NB4 (cell line): ENCODE measurements around the gene RRAD.

ENCODE experiments used
- CTCF ChIP-seq: IDR thresholded peaks from one replicate; pipeline ENCODE4 v1.5.1; 2012; ENCODE audit warnings: low read depth, low read length
- MYC ChIP-seq: IDR thresholded peaks from 2 replicates; pipeline ENCODE4 v1.6.1; 2011; ENCODE audit warnings: low read depth, low read length
- POLR2A ChIP-seq: IDR thresholded peaks from 2 replicates; pipeline ENCODE4 v1.6.1; 2011; ENCODE audit warnings: mild to moderate bottlenecking; ENCODE audit not compliant: insufficient read length; ENCODE audit errors: extremely low read depth
- TF ChIP-seq, protein P1 (sequence below): IDR thresholded peaks from 2 replicates; pipeline ENCODE4 v1.6.1; 2011; ENCODE audit warnings: low read depth, low read length

GRCh38 chr16:66899310-66899944 is 25.9 kb downstream of the RRAD start:
- TF ChIP-seq CTCF, result no peak
- TF ChIP-seq, protein P1, sequence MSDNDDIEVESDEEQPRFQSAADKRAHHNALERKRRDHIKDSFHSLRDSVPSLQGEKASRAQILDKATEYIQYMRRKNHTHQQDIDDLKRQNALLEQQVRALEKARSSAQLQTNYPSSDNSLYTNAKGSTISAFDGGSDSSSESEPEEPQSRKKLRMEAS, result no peak
- TF ChIP-seq POLR2A, result no peak
- TF ChIP-seq MYC, result no peak
